C4-2B (cell line): ENCODE measurements around the gene PRKAR2B.

Experiments
- H3K27ac ChIP-seq: fragments of 450-650 bp; 2 replicates; pipeline ENCODE4 v1.5.1; 2017
- CTCF ChIP-seq: fragments of 450-650 bp; conservative IDR thresholded peaks from 2 replicates; pipeline ENCODE4 v1.5.1; 2017; ENCODE audit warnings: mild to moderate bottlenecking
- ZFX ChIP-seq: fragments of 450-650 bp; IDR thresholded peaks from 2 replicates; pipeline ENCODE4 v1.6.1; 2017

PRKAR2B gene

DNA sequence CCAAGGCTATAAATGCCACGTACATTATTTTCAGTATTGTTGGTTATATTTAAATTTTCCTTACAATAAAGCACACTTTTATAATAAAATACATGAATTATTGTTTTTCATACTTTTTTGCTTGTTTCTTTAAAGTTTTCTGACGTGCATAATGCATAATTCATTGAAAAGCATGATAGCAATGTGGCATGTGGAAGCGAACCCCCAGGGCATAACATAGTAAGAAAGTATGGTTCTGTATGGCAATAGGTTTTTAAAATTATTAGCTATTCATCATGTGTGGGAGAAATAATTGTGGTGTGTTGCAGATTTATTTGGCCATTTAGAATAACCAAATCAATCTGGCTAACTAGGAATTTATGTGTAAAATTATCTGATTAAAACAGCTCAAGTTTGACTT is 116.9 kb downstream of the PRKAR2B start:
- no peak overlapping the region for H3K27ac ChIP-seq
- TF ChIP-seq ZFX (no peak), CTCF (no peak)

DNA sequence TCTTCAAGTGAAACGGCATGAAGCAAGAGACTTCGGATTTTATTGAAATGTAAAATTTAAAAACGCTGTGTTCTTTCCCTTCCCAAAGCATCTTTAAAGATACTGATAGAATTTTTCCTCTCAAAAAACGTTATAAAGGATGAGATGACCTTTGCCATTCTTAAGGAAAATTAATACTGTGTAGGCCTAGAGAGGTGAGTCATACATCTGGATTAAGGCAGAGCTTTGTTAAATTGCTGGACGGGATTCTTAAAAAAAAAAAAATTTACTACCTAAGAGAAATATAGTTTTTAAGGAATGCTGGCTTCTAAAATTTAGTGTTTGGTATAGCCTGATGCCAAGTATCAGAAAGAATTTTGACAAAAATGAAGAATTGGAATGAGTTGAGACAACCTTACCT is 118.0 kb downstream of the PRKAR2B start:
- H3K27ac ChIP-seq: no peak overlapping the region
- no peak for TF ChIP-seq ZFX
- TF ChIP-seq CTCF: no peak

- TF ChIP-seq CTCF (no peak), ZFX (no peak)
- no peak overlapping the region for H3K27ac ChIP-seq
Observed at GRCh38 chr7:107164092-107164491, 119.6 kb downstream of the PRKAR2B start.

DNA sequence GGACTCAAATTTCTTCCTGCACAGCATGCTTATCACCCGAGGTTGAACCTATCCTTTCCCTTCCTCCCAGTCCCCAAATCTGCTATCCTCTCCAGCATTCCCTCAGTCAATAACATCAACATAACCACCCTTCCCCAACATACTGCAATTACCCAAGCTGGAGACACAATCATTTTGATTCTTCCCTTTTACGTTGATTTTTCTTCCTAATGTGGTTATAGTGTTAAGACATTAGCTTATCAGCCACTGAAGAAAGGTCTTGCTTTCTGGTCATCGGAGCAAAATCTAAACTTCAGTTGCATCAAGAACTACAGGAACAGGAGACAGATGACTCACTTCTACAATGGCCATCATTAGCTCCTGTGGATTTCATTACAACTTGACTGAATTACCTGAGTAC is 120.8 kb downstream of the PRKAR2B start:
- H3K27ac ChIP-seq: no peak overlapping the region
- TF ChIP-seq CTCF (no peak), ZFX (no peak)

- TF ChIP-seq ZFX (no peak), CTCF (no peak)
- no peak overlapping the region for H3K27ac ChIP-seq
Observed at GRCh38 chr7:107166736-107167426, 122.4 kb downstream of the PRKAR2B start.

GRCh38 chr7:107167483-107168232 is 123.2 kb downstream of the PRKAR2B start:
- H3K27ac ChIP-seq: peak overlapping the region; percentile 64
- TF ChIP-seq CTCF (peak; percentile 67), ZFX (no peak)

- H3K27ac ChIP-seq: peak within 1 kb of the TSS; percentile 69
- TF ChIP-seq CTCF: no peak
Observed at GRCh38 chr7:107168233-107169119, 124.0 kb downstream of the PRKAR2B start, which contains the start of gene HBP1. Gene HBP1, plus strand, starts transcription at chr7:107169003. Its CDS starts 10,891 bp downstream, at chr7:107179894.
